Breast epithelium (tissue), 3 donors: ENCODE results near the gene OTOG.

Experiments
- CTCF ChIP-seq, 3 donors: fragments of 450-650 bp; IDR thresholded peaks; one replicate each; pipeline ENCODE4 v1.5.1; 2016 to 2017; ENCODE audit warnings: antibody characterized with exemption in 3 of 3, mild to moderate bottlenecking in 3 of 3, moderate library complexity in 3 of 3
- POLR2AphosphoS5 ChIP-seq, 3 donors: sonication (generic); formaldehyde crosslinking; IDR thresholded peaks; one replicate each; pipeline ENCODE4 v1.6.1; 2017; ENCODE audit warnings: antibody characterized with exemption in 3 of 3

- no peak for TF ChIP-seq CTCF (IDR thresholded peaks at IDR 0.05)
- TF ChIP-seq POLR2AphosphoS5 (IDR thresholded peaks at IDR 0.05), result no peak
These were observed 2.9 kb upstream of the OTOG start, which contains the start of gene USH1C for GRCh38 chr11:17544181-17544622.
